Esophagus squamous epithelium (tissue), 5 donors: Measurements from ENCODE around the gene PRKG1. TPM values are rescaled to one million over a fixed set of nuclear protein-coding genes. Genes with fewer than 3 reads are reported as not detected.

Experiments used
- DNase-seq: peaks from one replicate; lab custom pipeline; 2025; lab: John Stamatoyannopoulos, UW
- H3K27ac ChIP-seq, 4 donors: fragments of 200-600 bp; sonication (generic); one replicate each; pipeline ENCODE4 v1.5.1; 2016 to 2019; ENCODE audit warnings: mild to moderate bottlenecking in 1 of 4
- H3K27me3 ChIP-seq, 4 donors: fragments of 200-600 bp; sonication (generic); 1 replicate in 3 of 4; 2 replicates in 1 of 4; pipeline versions ENCODE4 v1.5.1 to v1.6.0; 2017 to 2021; ENCODE audit warnings: antibody characterized with exemption in 1 of 4
- H3K36me3 ChIP-seq, 3 donors: fragments of 200-600 bp; sonication (generic); one replicate each; pipeline ENCODE4 v1.5.1; 2016 to 2019
- H3K4me1 ChIP-seq, 3 donors: fragments of 200-600 bp; sonication (generic); one replicate each; pipeline ENCODE4 v1.5.1; 2017 to 2019
- H3K4me3 ChIP-seq, 4 donors: fragments of 200-600 bp; sonication (generic); 1 replicate in 3 of 4; 2 replicates in 1 of 4; pipeline ENCODE4 v1.5.1; 2016 to 2019; ENCODE audit warnings: mild to moderate bottlenecking in 2 of 4, moderate library complexity in 1 of 4
- H3K9me3 ChIP-seq, 3 donors: fragments of 200-600 bp; sonication (generic); one replicate each; pipeline ENCODE4 v1.5.1; 2016 to 2019
- CTCF ChIP-seq, 6 experiments: fragments of 450-650 bp in 4 of 6; fragments of 200-600 bp in 2 of 6; sonication (generic) in 2 of 6; IDR thresholded peaks; one replicate each; pipeline ENCODE4 v1.5.1; 2016 to 2019; ENCODE audit warnings: antibody characterized with exemption in 6 of 6, mild to moderate bottlenecking in 4 of 6, moderate library complexity in 4 of 6
- POLR2A ChIP-seq, 4 donors: fragments of 450-650 bp; IDR thresholded peaks; one replicate each; pipeline ENCODE4 v1.6.1; 2017; ENCODE audit warnings: antibody characterized with exemption in 4 of 4, mild to moderate bottlenecking in 4 of 4, moderate library complexity in 3 of 4
- WGBS, 2 donors: methylation state at CpG; one replicate each; pipeline ENCODE4 v1.1.5; 2018; 5-methylcytosine and 5-hydroxymethylcytosine counted together
- intact Hi-C: fragments of 100-400 bp; cut with DNase I; formaldehyde crosslinking; loops from one replicate; pipeline ENCODE4 v1.15.0; 2022
- total RNA-seq, 4 donors: library from RNA; depleted of rRNA; stranded (reverse); fragments of >200 nt; gene quantifications; one replicate each; pipeline ENCODE4 v1.1.0, GENCODE V29; 2016
- donor health status: DM: yes; HTN: yes; CAD: no.

PRKG1 gene
- total RNA-seq, 4 donors from 2014 or later = 2.0 to 10.9 (median 3.8) TPM

GRCh38 chr10:51700228-51700817, 626.0 kb downstream of the PRKG1 start:
- H3K27ac ChIP-seq = peak overlapping the region; percentile 84 to 97 (median 92)
- H3K4me3 ChIP-seq = peak overlapping the region; percentile 73 to 87 (median 81)
- no peaks in the 10 kb centered on the region for H3K9me3 ChIP-seq
- intact Hi-C loops = no loop called here
- H3K36me3 ChIP-seq = no peaks in the 10 kb centered on the region
- no peaks in the 10 kb centered on the region for H3K27me3 ChIP-seq
- peak in 1 of 6 experiments; percentile 3 for TF ChIP-seq CTCF (IDR thresholded peaks at IDR 0.05)
- TF ChIP-seq POLR2A (IDR thresholded peaks at IDR 0.05) = no peak
- H3K4me1 ChIP-seq = peaks cover 15 to 46% (median 30%) of the 10 kb centered on the region in 3 donors
- no peak for DNase-seq
- WGBS, 2 donors = 13 to 18% methylated on average over 12 of the region's 12 CpGs

GRCh38 chr10:51705774-51706173, 631.5 kb downstream of the PRKG1 start:
- Histone ChIP-seq H3K27ac (no peak overlapping the region), H3K27me3 (no peaks in the 10 kb centered on the region), H3K4me1 (peaks cover 0 to 10% (median 0%) of the 10 kb centered on the region in 3 donors), H3K36me3 (no peaks in the 10 kb centered on the region), H3K4me3 (no peak overlapping the region), H3K9me3 (no peaks in the 10 kb centered on the region)
- intact Hi-C loops = no loop called here
- WGBS, 2 donors = 26 to 50% methylated on average over 3 of the region's 3 CpGs
- TF ChIP-seq POLR2A (IDR thresholded peaks at IDR 0.05) = no peak
- no peak for TF ChIP-seq CTCF (IDR thresholded peaks at IDR 0.05)
- DNase-seq = no peak

- peaks cover 0 to 9% (median 0%) of the 10 kb centered on the region in 3 donors for H3K4me1 ChIP-seq
- peak overlapping the region in 1 of 4 donors; percentile 37 for H3K27ac ChIP-seq
- no peak overlapping the region for H3K4me3 ChIP-seq
- intact Hi-C loops = no loop called here
- no peak for DNase-seq
- TF ChIP-seq POLR2A (IDR thresholded peaks at IDR 0.05) = no peak
- no peak for TF ChIP-seq CTCF (IDR thresholded peaks at IDR 0.05)
- H3K27me3 ChIP-seq = no peaks in the 10 kb centered on the region
- H3K36me3 ChIP-seq = no peaks in the 10 kb centered on the region
- WGBS, 2 donors = 24 to 59% methylated on average over 3 of the region's 3 CpGs
- no peaks in the 10 kb centered on the region for H3K9me3 ChIP-seq
Observed at GRCh38 chr10:51706225-51706624, 631.9 kb downstream of the PRKG1 start.

GRCh38 chr10:51707392-51707791, 633.1 kb downstream of the PRKG1 start:
- TF ChIP-seq CTCF (IDR thresholded peaks at IDR 0.05) (no peak), POLR2A (IDR thresholded peaks at IDR 0.05) (no peak)
- Histone ChIP-seq H3K4me1 (peaks cover 0 to 9% (median 0%) of the 10 kb centered on the region in 3 donors), H3K27me3 (no peaks in the 10 kb centered on the region), H3K9me3 (no peaks in the 10 kb centered on the region), H3K4me3 (no peak overlapping the region), H3K27ac (no peak overlapping the region), H3K36me3 (no peaks in the 10 kb centered on the region)
- DNase-seq = no peak
- intact Hi-C loops = no loop called here
- 83 to 86% methylated on average over 6 of the region's 6 CpGs for WGBS, 2 donors

GRCh38 chr10:51707821-51708424, 633.6 kb downstream of the PRKG1 start:
- TF ChIP-seq CTCF (IDR thresholded peaks at IDR 0.05) = no peak
- no peak for TF ChIP-seq POLR2A (IDR thresholded peaks at IDR 0.05)
- H3K4me1 ChIP-seq = peaks cover 0 to 9% (median 0%) of the 10 kb centered on the region in 3 donors
- H3K27me3 ChIP-seq = no peaks in the 10 kb centered on the region
- 75 to 76% methylated on average over 5 of the region's 5 CpGs for WGBS, 2 donors
- intact Hi-C loops = no loop called here
- no peaks in the 10 kb centered on the region for H3K36me3 ChIP-seq
- no peak overlapping the region for H3K4me3 ChIP-seq
- no peaks in the 10 kb centered on the region for H3K9me3 ChIP-seq
- DNase-seq = no peak
- no peak overlapping the region for H3K27ac ChIP-seq
